Measurements from ENCODE around the gene CDK11B.

- no peak for TF ChIP-seq ZFX (IDR thresholded peaks at IDR 0.05)
- no peak for TF ChIP-seq CTCF (conservative IDR thresholded peaks at IDR 0.05)
Measured at GRCh38 chr1:1605724-1606123, 53.1 kb downstream of the CDK11B start.

Measured in C4-2B (cell line).